MCF 10A (cell line): ENCODE data around the gene TOM1L1. TPM values are rescaled to one million over a fixed set of nuclear protein-coding genes. Genes with fewer than 3 reads are reported as not detected.

Source experiments
- BruUV-seq: library from RNA; stranded (reverse); fragments of 400-500 nt; replicated peaks from 2 replicates; lab custom pipeline; 2021; lab: Mats Ljungman, UMichigan
- CTCF ChIA-PET: fragments of 300-600 bp; sonication (Branson Sonifier 250); formaldehyde crosslinking; extraction: SDS; loops from one replicate; lab custom pipeline; 2021; ENCODE audit warnings: antibody characterized with exemption, inconsistent platforms; lab: Yijun Ruan, JAX
- POLR2A ChIA-PET: fragments of 300-600, 350-650 bp; sonication (Branson Sonifier 250); formaldehyde crosslinking; extraction: SDS; loops from one replicate; lab custom pipeline; 2020; ENCODE audit warnings: antibody characterized with exemption, inconsistent platforms; lab: Yijun Ruan, JAX
- DNase-seq: peaks from one replicate; pipeline ENCODE4 v3.0.0-alpha.2; 2018; ENCODE audit not compliant: unreplicated experiment
- H3K27ac Mint-ChIP-seq: one replicate; pipeline ENCODE4 v1.8.0; 2022; ENCODE audit warnings: mild to moderate bottlenecking, low read depth, mixed read lengths; ENCODE audit not compliant: unreplicated experiment
- H3K27me3 Mint-ChIP-seq: one replicate; pipeline ENCODE4 v1.8.0; 2022; ENCODE audit warnings: mixed read lengths; ENCODE audit not compliant: insufficient read depth, unreplicated experiment
- H3K36me3 Mint-ChIP-seq: one replicate; pipeline ENCODE4 v1.8.0; 2022; ENCODE audit warnings: mild to moderate bottlenecking, moderate library complexity, mixed read lengths; ENCODE audit not compliant: insufficient read depth, unreplicated experiment
- H3K4me1 Mint-ChIP-seq: one replicate; pipeline ENCODE4 v1.8.0; 2022; ENCODE audit warnings: mixed read lengths; ENCODE audit not compliant: insufficient read depth, unreplicated experiment
- H3K4me3 Mint-ChIP-seq: one replicate; pipeline ENCODE4 v1.8.0; 2022; ENCODE audit warnings: mild to moderate bottlenecking, moderate library complexity, mixed read lengths; ENCODE audit not compliant: unreplicated experiment
- H3K9me3 Mint-ChIP-seq: one replicate; pipeline ENCODE4 v1.8.0; 2022; ENCODE audit warnings: mixed read lengths; ENCODE audit not compliant: unreplicated experiment
- intact Hi-C: fragments of 100-400 bp; cut with micrococcal nuclease; formaldehyde crosslinking; loops from 2 replicates; pipeline ENCODE4 v1.14.1; 2022
- total RNA-seq: library from RNA; stranded (reverse); gene quantifications from 2 replicates; pipeline ENCODE4 v1.2.3, GENCODE V29; 2022
- TF ChIP-seq, protein P1 (sequence below): fragments of 200-600 bp; IDR thresholded peaks from one replicate; pipeline ENCODE4 v1.8.0; 2022; ENCODE audit warnings: antibody characterized with exemption, mild to moderate bottlenecking; ENCODE audit not compliant: unreplicated experiment

TOM1L1 gene
- total RNA-seq, 1 experiment from 2014 or later, result 157 TPM

DNA sequence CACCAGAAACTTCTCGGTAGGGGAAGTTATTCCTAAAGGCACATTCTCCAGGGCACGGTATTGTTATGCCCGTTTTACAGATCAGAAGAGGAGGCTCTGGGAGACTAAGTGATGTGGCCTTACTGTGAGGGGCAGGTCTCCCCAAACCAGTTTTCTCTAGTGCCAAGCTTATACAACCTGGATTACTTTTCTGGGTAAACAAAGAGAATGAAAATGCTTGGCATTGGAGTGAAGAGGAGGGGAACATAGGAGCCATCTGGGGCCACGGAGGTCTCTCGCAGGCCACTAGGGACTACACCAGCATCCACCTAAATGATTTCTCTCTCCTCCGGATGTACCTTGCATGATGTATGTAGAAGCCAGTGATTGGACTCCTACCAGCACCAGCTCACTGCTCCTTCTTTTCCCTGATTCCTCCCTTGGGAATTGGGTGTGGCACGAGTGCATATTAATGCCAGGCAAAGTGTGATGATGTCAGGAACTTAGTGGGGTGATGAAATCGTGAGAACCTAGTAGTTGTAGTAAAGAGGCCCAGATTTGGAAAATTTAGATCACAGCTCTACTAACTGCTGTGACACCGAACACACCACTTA lies 674 bp downstream of the TOM1L1 start:
- ChIA-PET CTCF (interaction anchor here (0.6 to 1.4 kb wide), 3 partner anchors 9 to 40 kb away, joined by 3 to 4 read pairs (median 3); no protein-coding TSS in a partner anchor), POLR2A (interaction anchor here (0.6 to 1.2 kb wide), 6 partner anchors 8 to 239 kb away, joined by 3 to 4 read pairs (median 4); no protein-coding TSS in a partner anchor)
- H3K27me3 Mint-ChIP-seq, result no peaks in the 10 kb centered on the region
- TF ChIP-seq, protein P1, sequence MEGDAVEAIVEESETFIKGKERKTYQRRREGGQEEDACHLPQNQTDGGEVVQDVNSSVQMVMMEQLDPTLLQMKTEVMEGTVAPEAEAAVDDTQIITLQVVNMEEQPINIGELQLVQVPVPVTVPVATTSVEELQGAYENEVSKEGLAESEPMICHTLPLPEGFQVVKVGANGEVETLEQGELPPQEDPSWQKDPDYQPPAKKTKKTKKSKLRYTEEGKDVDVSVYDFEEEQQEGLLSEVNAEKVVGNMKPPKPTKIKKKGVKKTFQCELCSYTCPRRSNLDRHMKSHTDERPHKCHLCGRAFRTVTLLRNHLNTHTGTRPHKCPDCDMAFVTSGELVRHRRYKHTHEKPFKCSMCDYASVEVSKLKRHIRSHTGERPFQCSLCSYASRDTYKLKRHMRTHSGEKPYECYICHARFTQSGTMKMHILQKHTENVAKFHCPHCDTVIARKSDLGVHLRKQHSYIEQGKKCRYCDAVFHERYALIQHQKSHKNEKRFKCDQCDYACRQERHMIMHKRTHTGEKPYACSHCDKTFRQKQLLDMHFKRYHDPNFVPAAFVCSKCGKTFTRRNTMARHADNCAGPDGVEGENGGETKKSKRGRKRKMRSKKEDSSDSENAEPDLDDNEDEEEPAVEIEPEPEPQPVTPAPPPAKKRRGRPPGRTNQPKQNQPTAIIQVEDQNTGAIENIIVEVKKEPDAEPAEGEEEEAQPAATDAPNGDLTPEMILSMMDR, result no peak
- peak; percentile 96 for DNase-seq
- intact Hi-C loops, result no loop called here
- no peak overlapping the region for H3K4me3 Mint-ChIP-seq
- peaks cover 37% of the 10 kb centered on the region for H3K36me3 Mint-ChIP-seq
- H3K4me1 Mint-ChIP-seq, result peaks cover 10% of the 10 kb centered on the region
- BruUV-seq, result TSS peak; percentile 99
- no peak overlapping the region for H3K27ac Mint-ChIP-seq
- H3K9me3 Mint-ChIP-seq, result no peaks in the 10 kb centered on the region

DNA sequence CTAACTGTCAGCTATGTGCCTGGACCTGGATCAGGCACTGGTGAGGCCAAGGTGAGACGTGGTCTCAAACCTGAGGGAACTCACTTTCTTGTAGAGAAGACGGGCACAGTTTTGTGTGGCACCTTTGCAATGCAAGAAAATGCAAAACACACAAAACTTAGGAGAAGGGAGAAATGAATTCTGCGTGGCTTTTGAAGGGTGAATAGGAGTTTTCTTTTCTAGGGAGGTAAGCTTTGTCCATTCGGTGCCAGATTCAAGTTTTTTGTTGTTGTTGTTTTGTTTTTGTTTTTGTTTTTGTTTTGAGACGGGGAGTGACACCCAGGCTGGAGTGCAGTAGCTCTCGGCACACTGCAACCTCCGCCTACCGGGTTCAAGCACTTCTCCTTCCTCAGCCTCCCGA lies 1.4 kb downstream of the TOM1L1 start:
- H3K4me1 Mint-ChIP-seq, result peaks cover 10% of the 10 kb centered on the region
- no peak overlapping the region for H3K27ac Mint-ChIP-seq
- intact Hi-C loops, result no loop called here
- no peaks in the 10 kb centered on the region for H3K27me3 Mint-ChIP-seq
- CTCF ChIA-PET, result interaction anchor here (0.6 to 1.4 kb wide), 4 partner anchors 8 to 41 kb away, joined by 3 to 4 read pairs (median 3); no protein-coding TSS in a partner anchor
- BruUV-seq, result no TSS peak
- POLR2A ChIA-PET, result interaction anchor here (0.8 to 1.6 kb wide), 6 partner anchors 8 to 83 kb away, joined by 3 to 4 read pairs (median 4); no protein-coding TSS in a partner anchor
- DNase-seq, result no peak
- no peaks in the 10 kb centered on the region for H3K9me3 Mint-ChIP-seq
- H3K4me3 Mint-ChIP-seq, result no peak overlapping the region
- TF ChIP-seq, protein P1, result no peak
- H3K36me3 Mint-ChIP-seq, result peaks cover 44% of the 10 kb centered on the region

DNA sequence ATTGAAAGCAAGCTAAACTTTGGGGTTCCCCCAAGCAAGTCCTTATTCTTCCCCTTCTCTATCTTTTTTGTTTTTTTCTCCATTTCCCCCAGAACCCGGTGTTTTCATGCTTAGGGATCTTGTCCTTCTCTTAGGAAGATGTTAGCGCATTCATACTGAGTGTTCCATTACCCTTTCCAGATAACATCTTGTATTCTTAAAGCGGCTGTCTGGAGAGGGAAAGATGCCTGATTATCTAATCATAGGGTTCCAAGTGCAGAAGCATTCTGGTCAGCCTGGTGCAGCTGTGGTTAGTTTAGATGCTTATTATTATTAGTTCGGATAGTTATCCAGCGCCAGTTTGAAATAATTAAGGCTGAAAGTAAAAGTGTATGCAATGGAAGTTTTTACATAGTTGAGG lies 2.0 kb downstream of the TOM1L1 start:
- ChIA-PET POLR2A (interaction anchor here (1.6 kb wide), 1 partner anchor 82 kb away, joined by 4 read pairs; no protein-coding TSS in a partner anchor), CTCF (interaction anchor here (1.4 kb wide), 1 partner anchor 14 kb away, joined by 4 read pairs; no protein-coding TSS in a partner anchor)
- Mint-ChIP-seq H3K27me3 (no peaks in the 10 kb centered on the region), H3K27ac (no peak overlapping the region), H3K9me3 (no peaks in the 10 kb centered on the region), H3K36me3 (peaks cover 50% of the 10 kb centered on the region), H3K4me3 (no peak overlapping the region), H3K4me1 (peaks cover 10% of the 10 kb centered on the region)
- TF ChIP-seq, protein P1, result no peak
- no TSS peak for BruUV-seq
- DNase-seq, result no peak
- intact Hi-C loops, result no loop called here

DNA sequence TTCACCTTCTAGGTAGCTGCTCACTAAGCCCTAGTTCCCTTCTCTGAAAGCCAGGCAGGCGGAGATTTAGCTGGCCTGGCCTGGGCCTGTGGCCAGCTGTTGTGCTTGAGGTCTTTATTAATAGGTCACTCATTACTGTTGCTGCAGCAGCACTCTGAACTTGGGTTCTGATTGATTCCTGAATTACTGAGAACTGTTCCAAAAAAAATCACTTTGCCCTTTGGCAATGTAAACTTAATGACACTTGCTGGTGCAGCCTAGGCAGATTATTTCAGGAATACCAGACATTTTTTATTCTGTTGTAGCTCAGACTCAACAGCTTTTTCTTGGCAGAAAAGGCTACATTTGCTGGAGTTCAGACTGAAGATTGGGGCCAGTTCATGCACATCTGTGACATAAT lies 2.7 kb downstream of the TOM1L1 start:
- Mint-ChIP-seq H3K27ac (no peak overlapping the region), H3K36me3 (peaks cover 58% of the 10 kb centered on the region), H3K27me3 (no peaks in the 10 kb centered on the region), H3K4me3 (no peak overlapping the region), H3K4me1 (peaks cover 10% of the 10 kb centered on the region), H3K9me3 (no peaks in the 10 kb centered on the region)
- BruUV-seq, result no TSS peak
- ChIA-PET POLR2A (interaction anchor here (1.6 kb wide), 1 partner anchor 82 kb away, joined by 4 read pairs; no protein-coding TSS in a partner anchor), CTCF (interaction anchor here (0.6 kb wide), 1 partner anchor 1050 kb away, joined by 3 read pairs; no protein-coding TSS in a partner anchor)
- intact Hi-C loops, result no loop called here
- no peak for DNase-seq
- TF ChIP-seq, protein P1, result no peak
